Type B pancreatic cell (in vitro differentiated cells): ENCODE results near the gene SLC22A1. TPM values are rescaled to one million over a fixed set of nuclear protein-coding genes. Genes with fewer than 3 reads are reported as not detected.

Source experiments
- DNase-seq: peaks from one replicate; pipeline ENCODE4 v3.0.0; 2021; ENCODE audit warnings: mixed read lengths; ENCODE audit not compliant: unreplicated experiment; ENCODE audit errors: extremely low spot score
- H3K27ac Mint-ChIP-seq: 2 replicates; pipeline ENCODE4 v1.8.0; 2021; ENCODE audit warnings: mild to moderate bottlenecking, mixed read lengths
- H3K27me3 Mint-ChIP-seq: 2 replicates; pipeline ENCODE4 v1.8.0; 2021; ENCODE audit warnings: mixed read lengths
- H3K36me3 Mint-ChIP-seq: 2 replicates; pipeline ENCODE4 v1.8.0; 2021; ENCODE audit warnings: mixed read lengths
- H3K4me1 Mint-ChIP-seq: one replicate; pipeline ENCODE4 v1.8.0; 2021; ENCODE audit warnings: mixed read lengths; ENCODE audit not compliant: unreplicated experiment
- H3K4me3 Mint-ChIP-seq: 2 replicates; pipeline ENCODE4 v1.8.0; 2021; ENCODE audit warnings: mild to moderate bottlenecking, mixed read lengths
- H3K9me3 Mint-ChIP-seq: 2 replicates; pipeline ENCODE4 v1.8.0; 2021; ENCODE audit warnings: mixed read lengths
- total RNA-seq: library from RNA; stranded (reverse); gene quantifications from 2 replicates; pipeline ENCODE4 v1.2.1, GENCODE V29; 2021; ENCODE audit warnings: low replicate concordance
- TF ChIP-seq, protein P1 (sequence below): fragments of 200-600 bp; sonication (generic); conservative IDR thresholded peaks from 2 replicates; pipeline ENCODE4 v1.5.0; 2021; ENCODE audit warnings: antibody characterized with exemption, mild to moderate bottlenecking

Gene SLC22A1
- total RNA-seq, 1 donor from 2014 or later: 3.0 TPM

DNA sequence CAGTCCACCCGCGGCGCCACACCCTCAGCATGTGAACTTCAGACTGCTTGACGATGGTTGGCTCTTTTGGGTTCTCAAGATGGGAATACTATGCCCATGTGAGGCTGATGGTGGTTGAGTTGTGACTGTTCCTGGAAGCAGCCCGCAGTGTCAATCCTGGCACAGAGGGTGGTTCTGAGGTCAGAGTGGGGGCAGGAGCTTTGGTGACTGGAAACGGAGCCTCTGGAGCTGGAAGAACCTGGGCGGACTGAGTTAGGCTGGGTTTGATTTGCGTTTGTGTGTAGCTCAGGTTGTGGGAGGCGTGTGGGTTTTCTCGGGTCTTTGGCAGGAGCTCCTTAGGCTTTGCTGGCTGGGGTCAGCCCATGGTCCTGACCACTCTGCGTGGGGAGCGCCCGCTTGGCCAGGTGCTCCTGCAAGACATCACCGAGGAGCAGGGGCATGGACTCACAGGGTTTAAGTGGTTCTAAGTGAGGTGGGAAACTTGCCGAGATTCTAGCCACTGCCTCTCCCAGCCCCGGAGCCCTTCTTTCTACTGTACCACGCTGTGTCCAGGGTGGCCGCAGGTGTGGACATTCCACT lies 37.3 kb upstream of the SLC22A1 start:
- Mint-ChIP-seq H3K9me3 (no peaks in the 10 kb centered on the region), H3K36me3 (peaks cover 39% of the 10 kb centered on the region), H3K4me1 (no peaks in the 10 kb centered on the region), H3K27me3 (no peaks in the 10 kb centered on the region), H3K4me3 (no peak overlapping the region), H3K27ac (no peak overlapping the region)
- no peak for DNase-seq
- TF ChIP-seq, protein P1, sequence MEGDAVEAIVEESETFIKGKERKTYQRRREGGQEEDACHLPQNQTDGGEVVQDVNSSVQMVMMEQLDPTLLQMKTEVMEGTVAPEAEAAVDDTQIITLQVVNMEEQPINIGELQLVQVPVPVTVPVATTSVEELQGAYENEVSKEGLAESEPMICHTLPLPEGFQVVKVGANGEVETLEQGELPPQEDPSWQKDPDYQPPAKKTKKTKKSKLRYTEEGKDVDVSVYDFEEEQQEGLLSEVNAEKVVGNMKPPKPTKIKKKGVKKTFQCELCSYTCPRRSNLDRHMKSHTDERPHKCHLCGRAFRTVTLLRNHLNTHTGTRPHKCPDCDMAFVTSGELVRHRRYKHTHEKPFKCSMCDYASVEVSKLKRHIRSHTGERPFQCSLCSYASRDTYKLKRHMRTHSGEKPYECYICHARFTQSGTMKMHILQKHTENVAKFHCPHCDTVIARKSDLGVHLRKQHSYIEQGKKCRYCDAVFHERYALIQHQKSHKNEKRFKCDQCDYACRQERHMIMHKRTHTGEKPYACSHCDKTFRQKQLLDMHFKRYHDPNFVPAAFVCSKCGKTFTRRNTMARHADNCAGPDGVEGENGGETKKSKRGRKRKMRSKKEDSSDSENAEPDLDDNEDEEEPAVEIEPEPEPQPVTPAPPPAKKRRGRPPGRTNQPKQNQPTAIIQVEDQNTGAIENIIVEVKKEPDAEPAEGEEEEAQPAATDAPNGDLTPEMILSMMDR: no peak

DNA sequence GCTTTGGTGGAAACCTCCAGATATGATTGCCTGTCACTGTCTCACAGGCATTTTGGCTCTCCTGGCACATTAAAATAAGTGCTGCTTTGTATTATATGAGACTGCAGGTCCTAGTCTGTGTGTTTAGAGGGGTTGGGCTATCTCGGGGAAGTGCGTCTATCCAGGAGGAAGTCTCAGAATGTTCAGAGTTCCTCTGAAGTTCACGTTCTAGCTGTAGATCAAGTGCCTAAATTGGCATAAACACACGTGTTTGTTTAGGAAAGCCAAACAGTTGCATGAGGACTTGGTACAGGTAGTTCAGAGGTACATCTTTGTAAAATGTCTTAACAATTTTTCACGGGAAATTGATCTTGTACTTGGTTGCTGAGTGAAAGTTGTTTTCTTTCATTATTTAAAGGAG lies 36.4 kb upstream of the SLC22A1 start:
- H3K36me3 Mint-ChIP-seq: peaks cover 32% of the 10 kb centered on the region
- TF ChIP-seq, protein P1: no peak
- no peaks in the 10 kb centered on the region for H3K4me1 Mint-ChIP-seq
- no peak for DNase-seq
- no peaks in the 10 kb centered on the region for H3K9me3 Mint-ChIP-seq
- no peak overlapping the region for H3K4me3 Mint-ChIP-seq
- no peaks in the 10 kb centered on the region for H3K27me3 Mint-ChIP-seq
- H3K27ac Mint-ChIP-seq: no peak overlapping the region

DNA sequence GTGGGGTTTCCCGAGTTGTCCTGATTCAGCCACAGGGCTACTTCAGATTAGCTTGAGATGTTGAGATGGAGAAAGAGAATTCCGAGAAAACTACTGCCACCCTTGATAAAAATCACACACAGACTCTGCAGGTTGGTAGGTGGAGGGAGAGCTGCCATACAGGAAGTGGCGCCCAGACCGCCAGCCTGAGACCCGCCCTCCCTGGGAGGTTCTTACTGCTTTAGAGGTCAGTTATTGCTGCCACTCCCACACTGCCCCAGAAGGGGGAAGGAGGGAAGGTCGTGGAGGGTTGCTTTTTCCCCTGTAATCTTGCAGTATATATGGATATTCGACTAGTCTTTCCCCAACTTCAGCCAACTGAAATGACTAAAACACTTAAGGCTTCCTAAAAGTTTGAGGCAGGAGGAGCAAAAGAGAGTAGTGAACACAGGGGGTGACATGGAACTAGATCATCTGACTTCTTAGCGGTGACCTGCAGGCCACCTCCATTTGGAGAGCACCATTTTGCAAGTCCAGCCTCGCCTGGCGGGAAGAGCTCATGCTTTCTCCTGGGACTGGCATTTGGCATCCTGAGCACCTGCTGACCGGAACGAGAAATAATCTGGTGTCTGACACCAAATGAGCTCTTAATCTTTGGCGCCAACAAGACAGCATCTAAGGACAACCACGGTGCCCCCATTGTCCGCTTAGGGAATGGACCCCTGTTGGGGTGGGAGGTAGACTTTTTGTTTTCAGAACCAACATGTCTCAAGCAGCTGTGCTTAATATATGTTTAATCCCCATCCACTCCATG lies 35.7 kb upstream of the SLC22A1 start:
- H3K9me3 Mint-ChIP-seq: no peaks in the 10 kb centered on the region
- TF ChIP-seq, protein P1: no peak
- H3K27me3 Mint-ChIP-seq: no peaks in the 10 kb centered on the region

DNA sequence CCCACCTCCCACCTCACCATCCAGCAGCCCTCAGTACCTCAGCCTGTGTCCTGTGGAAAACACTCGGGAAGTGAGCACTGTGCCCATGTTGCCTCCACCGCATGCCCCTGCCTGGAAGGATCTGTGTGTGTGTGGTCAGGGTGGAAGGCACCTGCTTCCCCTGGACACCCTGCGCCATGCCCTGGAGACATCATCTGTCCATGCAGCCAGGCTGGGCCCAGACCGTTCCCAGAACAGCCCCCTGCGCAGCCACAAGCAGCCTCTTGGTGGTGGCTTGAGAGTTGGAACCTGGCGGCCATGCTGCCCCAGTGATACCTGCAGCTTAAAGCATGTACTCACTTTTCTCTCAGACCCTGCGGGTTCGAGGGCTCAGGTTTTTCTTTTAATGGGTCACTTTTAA lies 34.9 kb upstream of the SLC22A1 start:
- no peaks in the 10 kb centered on the region for H3K4me1 Mint-ChIP-seq

More for the DNA sequence above, 35.7 kb upstream of the SLC22A1 start:
- no peaks in the 10 kb centered on the region for H3K4me1 Mint-ChIP-seq
- H3K36me3 Mint-ChIP-seq: peaks cover 27% of the 10 kb centered on the region
- no peak overlapping the region for H3K4me3 Mint-ChIP-seq
- H3K27ac Mint-ChIP-seq: no peak overlapping the region
- DNase-seq: no peak

DNA sequence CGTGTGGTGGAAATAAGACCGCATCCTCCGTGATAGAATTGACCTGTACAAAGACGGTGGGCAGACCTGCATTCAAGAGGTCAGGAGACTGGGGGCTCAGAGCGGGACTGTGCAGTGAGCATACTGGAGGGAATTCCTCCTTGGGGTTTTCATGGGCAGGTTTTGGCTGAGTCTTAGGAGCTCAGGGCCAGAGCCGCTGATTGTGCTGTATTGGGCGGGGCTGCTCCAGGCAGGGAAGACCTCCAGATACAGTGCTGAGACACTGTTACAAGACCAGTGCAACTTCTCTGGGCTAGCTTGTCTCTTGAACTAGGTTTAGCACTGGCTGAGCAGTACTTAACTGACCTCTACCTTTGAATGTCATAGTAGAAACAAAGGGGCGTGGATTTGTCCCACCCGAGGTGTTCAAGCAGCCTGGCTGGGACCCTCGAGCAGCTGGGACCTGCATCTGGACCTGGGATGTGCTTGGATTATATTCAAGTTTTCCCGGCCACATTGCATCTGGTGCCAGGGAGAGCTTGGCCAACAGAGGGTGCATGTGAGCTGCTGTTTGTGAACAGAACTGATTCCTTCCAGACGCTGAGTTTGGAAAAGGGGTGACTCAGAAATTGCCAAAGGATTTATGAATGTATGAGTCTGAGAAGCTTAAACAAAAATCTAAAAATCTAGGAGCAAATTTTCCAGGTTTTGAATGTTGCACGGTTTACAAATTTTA lies 33.4 kb upstream of the SLC22A1 start:
- no peak overlapping the region for H3K27ac Mint-ChIP-seq
- no peaks in the 10 kb centered on the region for H3K9me3 Mint-ChIP-seq

More for the DNA sequence above, 34.9 kb upstream of the SLC22A1 start:
- no peaks in the 10 kb centered on the region for H3K9me3 Mint-ChIP-seq
- no peak overlapping the region for H3K4me3 Mint-ChIP-seq
- TF ChIP-seq, protein P1: no peak
- no peaks in the 10 kb centered on the region for H3K27me3 Mint-ChIP-seq
- peaks cover 19% of the 10 kb centered on the region for H3K36me3 Mint-ChIP-seq
- no peak for DNase-seq
- no peak overlapping the region for H3K27ac Mint-ChIP-seq

More for the DNA sequence above, 33.4 kb upstream of the SLC22A1 start:
- DNase-seq: no peak
- Mint-ChIP-seq H3K36me3 (peaks cover 17% of the 10 kb centered on the region), H3K4me3 (no peak overlapping the region), H3K27me3 (no peaks in the 10 kb centered on the region), H3K4me1 (no peaks in the 10 kb centered on the region)
- TF ChIP-seq, protein P1: peak; percentile 80
